HepG2 (cell line): ENCODE measurements around the gene NOP9. TPM values are rescaled to one million over a fixed set of nuclear protein-coding genes. Genes with fewer than 3 reads are reported as not detected.

Experiments used
- ETV6 ChIP-seq: sonication (generic); formaldehyde crosslinking; conservative IDR thresholded peaks from 2 replicates; pipeline ENCODE4 v1.4.0; 2020; ENCODE audit warnings: missing genetic modification reagents
- MATR3 ChIP-seq: sonication (generic); formaldehyde crosslinking; IDR thresholded peaks from 2 replicates; pipeline ENCODE4 v1.4.0; 2020; ENCODE audit warnings: missing genetic modification reagents
- MXD1 ChIP-seq: sonication (generic); formaldehyde crosslinking; IDR thresholded peaks from 2 replicates; pipeline ENCODE4 v1.4.0; 2020; ENCODE audit warnings: mild to moderate bottlenecking, missing genetic modification reagents
- NFE2L2 ChIP-seq: fragments of 150-350 bp; IDR thresholded peaks from 2 replicates; pipeline ENCODE4 v1.6.1; 2014; ENCODE audit warnings: low read length
- PAF1 ChIP-seq: IDR thresholded peaks from 2 replicates; pipeline ENCODE4 v1.6.1; 2016; ENCODE audit warnings: missing genetic modification reagents, missing compliant biosample characterization
- TEAD3 ChIP-seq: optimal IDR thresholded peaks from 2 replicates; pipeline ENCODE3; 2016; ENCODE audit warnings: borderline replicate concordance
- ZBTB34 ChIP-seq: sonication (generic); formaldehyde crosslinking; IDR thresholded peaks from 2 replicates; pipeline ENCODE4 v1.8.0; 2022; ENCODE audit warnings: mild to moderate bottlenecking, missing genetic modification reagents
- ZFP90 ChIP-seq: sonication (generic); formaldehyde crosslinking; IDR thresholded peaks from 2 replicates; pipeline ENCODE4 v1.8.0; 2022; ENCODE audit warnings: missing genetic modification reagents, mild to moderate bottlenecking, inconsistent platforms, borderline replicate concordance
- ZNF12 ChIP-seq: sonication (generic); formaldehyde crosslinking; IDR thresholded peaks from 2 replicates; pipeline ENCODE4 v1.5.0; 2020; ENCODE audit warnings: missing genetic modification reagents
- ZNF225 ChIP-seq: sonication (generic); formaldehyde crosslinking; IDR thresholded peaks from 2 replicates; pipeline ENCODE4 v1.4.0; 2020; ENCODE audit warnings: mild to moderate bottlenecking, missing genetic modification reagents
- ZNF546 ChIP-seq: sonication (generic); formaldehyde crosslinking; conservative IDR thresholded peaks from 2 replicates; pipeline ENCODE4 v1.8.1; 2023; ENCODE audit warnings: mild to moderate bottlenecking, missing genetic modification reagents
- ZNF597 ChIP-seq: sonication (generic); formaldehyde crosslinking; IDR thresholded peaks from 2 replicates; pipeline ENCODE4 v1.5.0; 2020; ENCODE audit warnings: missing genetic modification reagents
- polyA plus RNA-seq, 8 experiments: library from polyadenylated mRNA; depleted of rRNA in 3 of 8; stranded (reverse) in 7 of 8; unstranded in 1 of 8; fragments of >200 nt; fragmentation: Illumina TruSeq in 4 of 8; extraction: Trizol in 4 of 8; gene quantifications; 2 replicates each; pipeline versions ENCODE4 v1.2.1 to v1.2.3, GENCODE V29; 2011 to 2016; ENCODE audit warnings: low read depth in 4 of 8, missing spikeins in 1 of 8, mixed read lengths in 1 of 8; ENCODE audit not compliant: insufficient read depth in 1 of 8
- total RNA-seq, 5 experiments: library from RNA; depleted of rRNA; stranded (reverse); fragments of >200 nt; fragmentation: Illumina TruSeq; extraction: Trizol; gene quantifications; 2 replicates each; pipeline ENCODE4 v1.2.3, GENCODE V29; 2016; ENCODE audit warnings: low read depth in 1 of 5

The NOP9 gene
- total and polyA plus RNA-seq, 2 of the 13 experiments (the other 11 are each of a cell fraction or from before 2014, with no cell fraction given): 24.5 to 61.6 TPM

GRCh38 chr14:24313913-24314312, 14.3 kb downstream of the NOP9 start (continued):
- TF ChIP-seq ZBTB34 (no peak), NFE2L2 (peak; percentile 3; the same call in 1 of the 2 replicates), ETV6 (CRISPR knock-in tag) (peak; percentile 46; the same call in 1 of the 2 replicates), ZNF597 (CRISPR knock-in tag) (no peak), ZFP90 (CRISPR knock-in tag) (no peak), ZNF546 (CRISPR knock-in tag) (no peak), PAF1 (CRISPR knock-in tag) (peak; percentile 81), TEAD3 (peak; percentile 27), MATR3 (CRISPR knock-in tag) (0 out of 2 replicates have a peak, but pooled peaks have one; percentile 28), ZNF12 (CRISPR knock-in tag) (no peak), MXD1 (no peak), ZNF225 (no peak)
- TF ChIP-seq, all 625 proteins: peak for 8
